Hematopoietic multipotent progenitor cell treated with erythropoietin and hydrocortisone succinate and interleukin-3 and kit ligand, for 4 days (in vitro differentiated cells): ENCODE measurements around the gene SYT17.

Experiments used
- DNase-seq: peaks from one replicate; pipeline ENCODE4 v3.0.0-alpha.2; 2015

Gene SYT17

DNA sequence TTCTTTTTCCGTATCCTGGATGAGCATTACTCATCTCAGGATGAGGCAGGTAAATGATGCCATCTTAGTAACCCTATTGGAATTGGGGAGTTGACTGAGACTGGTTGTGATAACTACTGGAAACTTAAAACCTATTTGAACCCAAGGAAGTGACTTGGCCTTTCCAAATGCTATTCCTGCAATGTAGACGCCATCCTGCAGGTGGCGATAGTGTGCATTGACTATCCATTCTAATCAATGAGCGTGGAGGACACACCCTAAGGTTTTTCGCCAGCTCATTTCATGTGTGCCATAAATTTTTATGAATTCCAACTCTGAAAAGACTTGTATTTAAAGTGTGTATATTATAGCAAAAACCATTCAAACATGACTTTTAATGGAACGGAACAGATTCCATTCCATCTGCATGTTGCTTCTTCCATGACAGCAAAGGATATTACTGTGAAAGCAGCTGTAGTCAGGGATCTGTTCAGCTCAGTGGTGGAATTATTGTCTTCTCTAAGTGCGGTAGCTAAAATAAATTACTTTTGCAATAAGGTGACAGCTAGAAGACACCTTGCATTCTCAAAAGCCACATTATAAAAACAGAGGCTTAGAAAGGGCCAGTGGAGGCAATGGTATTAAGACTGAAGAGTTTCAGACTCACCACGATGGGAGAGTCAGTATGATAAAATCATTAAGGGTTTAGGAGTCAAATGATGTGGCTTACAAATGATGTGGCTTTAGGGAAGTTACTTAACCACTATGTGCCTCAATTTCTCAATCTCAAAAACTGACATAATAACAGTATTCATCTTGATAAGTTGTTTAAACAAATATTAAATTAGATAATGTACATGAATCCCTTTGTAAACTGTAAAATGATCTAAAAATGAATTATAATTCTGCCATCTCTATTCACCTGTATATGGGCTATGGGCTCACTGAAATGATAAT is 55.5 kb downstream of the SYT17 start:
- DNase-seq, result peak; percentile 50

DNA sequence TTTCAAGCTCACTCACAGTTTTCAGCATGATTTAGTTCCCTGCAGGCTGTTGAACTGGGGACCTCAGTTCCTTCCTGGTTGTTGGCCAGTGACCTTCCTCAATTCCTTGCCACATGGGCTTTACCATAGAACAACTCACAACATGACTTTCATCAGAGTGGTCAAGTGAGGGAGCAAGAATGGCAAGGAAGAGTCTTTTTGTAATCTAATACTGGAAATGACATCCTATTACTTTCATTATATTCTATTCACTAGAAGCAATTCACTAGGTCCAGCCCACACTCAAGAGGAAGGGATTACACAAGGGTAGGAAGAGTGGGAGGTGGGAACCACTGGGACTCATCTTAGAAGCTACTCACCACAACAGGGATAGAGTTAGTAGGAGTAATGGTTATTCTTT is 57.6 kb downstream of the SYT17 start:
- no peak for DNase-seq

DNA sequence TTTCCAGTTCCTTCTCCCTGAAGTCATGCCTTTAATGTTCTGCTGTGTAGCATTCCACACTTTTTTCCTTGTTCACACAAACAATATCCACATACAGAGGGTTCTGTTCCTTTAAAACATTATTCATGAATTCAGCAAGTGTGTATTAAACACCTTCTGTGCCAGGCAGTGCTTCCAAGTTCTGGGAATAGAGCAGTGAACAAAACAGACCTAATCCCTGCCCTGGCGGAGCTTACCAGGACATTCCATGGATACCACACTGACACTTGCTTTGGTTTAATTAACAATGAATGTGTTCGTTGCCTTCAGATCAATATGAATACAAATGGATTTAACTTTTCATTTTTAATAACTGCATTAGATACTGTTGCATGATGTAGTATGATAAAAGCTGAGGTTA is 59.6 kb downstream of the SYT17 start:
- no peak for DNase-seq

DNA sequence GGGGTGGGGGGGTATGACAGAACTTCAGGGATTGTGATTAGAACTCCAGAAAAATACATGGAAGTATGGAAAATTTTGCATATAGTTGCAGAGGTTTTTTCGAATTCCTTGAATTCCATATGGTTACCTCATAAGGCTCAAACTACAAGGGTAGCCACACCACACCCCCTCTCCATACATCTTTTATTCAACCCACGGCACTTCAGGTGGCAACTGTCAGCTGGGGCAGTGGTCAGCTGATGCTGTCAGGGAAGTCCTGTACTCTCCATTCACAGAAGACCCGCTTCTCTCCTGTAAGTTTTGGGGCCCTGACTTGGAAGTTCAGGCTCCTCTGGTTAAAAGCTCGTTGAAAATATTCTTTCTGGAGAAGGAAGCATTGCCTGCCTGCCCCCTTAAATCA is 60.0 kb downstream of the SYT17 start:
- DNase-seq, result no peak

DNA sequence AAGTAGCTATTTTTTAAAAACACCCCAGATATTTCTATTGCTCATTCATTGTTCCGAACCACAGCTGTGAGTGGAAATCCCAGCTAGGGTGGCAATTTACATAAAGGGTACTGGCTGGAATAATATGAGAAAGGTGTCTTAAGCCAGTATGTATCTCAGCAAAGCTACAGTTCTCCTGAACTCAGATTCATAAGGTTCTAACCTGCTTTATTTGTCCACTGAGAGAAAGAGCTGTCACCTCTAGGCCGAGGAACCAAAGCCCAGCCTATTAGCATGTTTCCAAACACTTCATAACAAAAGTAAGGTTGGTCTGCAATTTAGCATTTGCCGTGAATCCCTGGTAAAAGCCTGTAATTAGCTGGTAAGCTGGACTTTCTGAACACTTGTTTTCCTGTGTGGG is 60.5 kb downstream of the SYT17 start:
- DNase-seq, result no peak

DNA sequence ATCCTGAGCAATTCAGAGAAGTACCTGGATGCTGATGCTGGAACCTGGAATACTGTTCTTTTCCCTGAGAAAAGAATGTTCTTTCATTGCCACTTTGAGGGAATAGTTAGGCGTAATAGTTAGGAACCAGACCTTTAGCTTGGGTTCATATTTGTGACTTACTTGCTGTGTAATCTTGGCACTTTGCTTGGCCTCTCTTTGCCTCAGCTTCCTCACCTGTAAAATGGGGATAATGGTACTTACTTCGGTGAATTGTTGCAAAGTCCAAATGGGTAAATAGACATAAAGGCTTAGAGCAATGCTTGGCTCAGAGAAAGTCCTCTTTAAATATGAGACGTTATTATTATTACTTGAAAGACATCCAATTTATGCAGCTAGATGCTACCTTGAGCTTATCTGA is 62.5 kb downstream of the SYT17 start:
- no peak for DNase-seq

DNA sequence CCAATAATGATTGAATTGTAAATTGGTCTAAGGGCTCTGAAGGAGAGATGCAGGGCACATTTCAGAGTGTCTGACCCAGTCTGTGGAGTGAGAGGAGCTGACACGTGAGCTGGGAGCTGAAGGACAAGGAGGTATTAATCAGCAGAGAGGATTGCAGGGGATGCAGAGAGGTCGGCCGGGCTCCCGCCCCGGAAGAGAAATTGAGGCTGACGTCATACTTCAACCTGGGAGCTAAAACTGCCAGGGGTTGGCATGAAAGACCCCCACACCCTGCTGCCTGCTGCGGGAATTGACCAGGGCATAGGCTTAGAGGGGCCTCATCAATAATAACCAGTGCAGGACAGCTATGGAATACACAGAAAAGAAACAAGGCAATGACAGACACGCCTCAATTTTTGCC is 63.8 kb downstream of the SYT17 start:
- no peak for DNase-seq

DNA sequence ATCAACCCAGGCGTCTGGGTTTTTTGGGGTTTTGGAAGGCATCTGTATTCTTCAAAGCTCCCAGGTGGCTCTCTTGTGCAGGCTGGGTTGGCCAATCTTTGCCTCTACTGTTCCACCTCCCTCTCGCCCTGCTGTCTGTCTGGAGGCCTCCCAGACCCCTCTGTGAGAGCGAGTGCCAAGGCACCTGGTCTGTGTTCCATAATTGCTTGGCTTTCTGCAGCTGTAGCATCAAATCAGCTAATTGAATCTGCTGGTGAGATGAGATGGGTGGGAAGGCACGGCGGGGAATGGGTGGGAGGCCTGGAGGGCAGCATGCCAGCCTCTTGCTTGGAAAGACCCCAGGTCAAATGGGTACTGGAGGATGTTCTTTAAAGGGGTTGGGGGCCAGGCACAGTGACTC is 64.9 kb downstream of the SYT17 start:
- no peak for DNase-seq

DNA sequence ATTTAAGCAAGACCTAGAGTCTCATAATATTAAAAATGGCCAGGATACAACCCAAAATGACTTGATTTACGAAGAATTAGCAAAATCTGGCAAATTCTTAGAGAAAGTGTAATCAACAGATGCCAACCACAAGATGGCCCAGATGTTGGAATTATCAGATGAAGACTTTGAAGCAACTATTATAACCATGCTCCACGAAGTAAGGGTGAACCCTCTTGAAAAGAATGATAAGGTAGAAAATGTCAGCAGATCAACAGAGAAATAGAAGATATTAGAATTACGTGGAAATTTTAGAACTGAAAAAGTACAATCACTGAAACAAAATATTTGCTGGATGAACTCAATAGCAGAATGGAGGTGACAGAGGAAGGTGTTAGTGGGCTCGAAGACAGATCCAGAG is 67.4 kb downstream of the SYT17 start:
- DNase-seq, result no peak

DNA sequence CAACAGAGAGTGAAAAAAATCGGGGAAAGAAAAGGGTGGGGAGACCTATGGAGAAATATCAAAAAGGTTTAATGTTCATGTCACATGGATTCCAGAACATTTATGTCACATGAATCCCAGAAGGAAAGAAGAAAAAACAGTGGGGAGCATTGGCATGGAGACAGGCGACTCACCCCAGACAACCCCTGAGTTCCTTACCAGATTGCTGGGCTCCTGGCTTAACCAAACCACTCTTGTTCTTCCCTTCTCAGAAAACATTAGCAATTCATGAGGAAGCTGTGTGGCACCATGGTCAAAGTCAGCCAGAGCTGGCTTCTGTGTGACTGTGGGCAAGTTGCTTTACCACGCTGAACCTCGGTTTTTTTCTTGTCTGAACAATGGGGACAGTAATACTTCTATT is 67.8 kb downstream of the SYT17 start:
- no peak for DNase-seq

DNA sequence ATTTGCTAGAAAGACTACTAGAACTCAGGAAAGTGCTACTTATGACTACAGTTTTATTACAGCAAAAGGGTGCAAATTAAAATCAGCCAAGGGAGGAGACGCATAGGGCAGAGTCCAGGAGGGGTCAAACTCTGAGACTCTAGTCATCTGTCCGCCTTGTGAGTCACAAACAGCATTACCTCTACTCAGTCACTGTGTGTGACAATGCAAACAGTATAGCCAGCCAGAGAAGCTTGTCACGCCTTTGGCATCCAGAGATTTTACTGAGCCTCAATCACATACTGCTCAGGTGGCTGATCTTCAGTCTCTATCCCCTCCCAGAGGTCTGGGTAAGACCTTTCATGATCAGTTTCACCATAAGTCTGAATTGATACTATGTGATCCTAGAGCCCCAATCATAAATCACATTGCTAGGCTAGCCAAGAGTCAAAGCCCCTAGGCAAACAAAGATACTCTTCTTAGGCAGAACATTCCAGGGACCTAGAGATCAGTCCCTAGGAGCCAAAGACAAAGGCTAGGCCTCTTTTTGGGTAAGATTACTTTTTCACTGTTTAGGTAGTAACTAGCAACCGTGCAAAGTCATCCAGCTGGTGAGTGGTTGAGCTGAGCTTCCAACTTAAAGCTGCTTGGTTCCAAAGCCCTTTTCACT is 68.6 kb downstream of the SYT17 start:
- DNase-seq, result no peak

DNA sequence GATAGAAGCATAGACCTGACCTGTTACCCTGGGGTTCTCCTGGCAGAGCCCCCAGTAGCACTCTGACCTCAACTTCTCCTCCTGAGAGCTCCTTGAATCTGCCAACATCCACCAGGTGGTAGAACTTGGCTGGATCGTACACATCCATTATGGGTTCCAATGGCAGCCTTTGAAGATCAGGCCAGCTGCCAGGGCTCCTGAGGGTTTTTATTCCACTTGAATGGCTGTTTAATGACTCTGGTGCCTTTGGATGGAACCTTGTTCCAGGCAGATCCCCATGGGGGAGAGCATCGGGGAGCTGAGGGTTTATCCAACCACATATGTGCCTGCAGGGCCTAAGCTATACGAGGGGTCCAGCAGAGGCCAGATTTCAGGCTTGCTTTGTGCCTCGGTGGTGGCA is 70.4 kb downstream of the SYT17 start:
- no peak for DNase-seq

DNA sequence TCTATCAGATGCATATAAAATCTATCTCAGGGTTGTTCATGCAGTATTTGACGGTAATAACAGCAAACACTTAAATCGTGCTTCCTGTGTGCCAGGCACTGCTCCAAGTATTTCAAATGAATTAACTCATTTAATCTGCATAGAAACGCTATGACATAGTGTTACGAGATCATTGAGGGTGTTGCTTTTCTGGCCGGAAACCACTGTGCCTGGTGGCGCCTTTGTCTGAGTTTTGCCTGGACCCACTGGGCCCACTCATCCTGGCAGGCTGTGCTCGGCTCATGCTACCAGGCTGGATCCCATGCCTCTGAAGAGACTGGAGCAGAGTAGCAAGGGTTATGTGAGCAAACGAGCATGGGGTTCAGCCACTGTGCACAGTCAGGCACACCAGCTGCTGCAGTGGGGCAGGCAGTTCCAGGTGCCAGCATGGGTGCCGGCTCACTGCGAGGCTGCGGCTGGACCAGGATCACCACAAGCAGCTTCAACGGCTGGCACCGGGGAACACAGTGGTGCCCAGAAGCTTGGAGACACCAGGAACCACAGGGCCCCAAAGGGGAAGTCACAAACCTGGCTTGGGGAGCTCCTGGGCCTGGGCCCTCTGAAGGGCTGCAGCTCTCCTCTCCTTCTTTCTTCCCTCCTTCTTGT is 71.6 kb downstream of the SYT17 start:
- DNase-seq, result no peak

DNA sequence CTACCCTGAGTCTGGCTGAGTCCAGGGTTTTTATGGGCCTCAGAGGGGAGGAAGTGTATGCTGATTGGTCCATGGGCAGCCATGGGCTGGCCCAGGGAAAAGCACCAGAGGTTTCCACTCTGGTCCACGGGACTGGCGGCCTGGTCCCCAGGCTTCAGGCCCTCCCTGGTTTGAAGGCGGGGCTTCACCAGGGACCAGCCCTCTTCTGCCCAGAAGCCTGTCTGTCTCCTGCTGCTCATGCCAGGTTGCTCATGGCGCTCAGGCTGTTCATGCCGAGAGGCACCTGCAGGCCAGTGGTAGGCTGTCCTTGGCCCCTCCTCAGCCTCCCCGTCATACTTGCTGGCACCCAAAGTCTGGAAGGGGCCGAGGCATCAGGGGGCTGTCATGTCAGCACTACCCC is 72.5 kb downstream of the SYT17 start:
- no peak for DNase-seq

DNA sequence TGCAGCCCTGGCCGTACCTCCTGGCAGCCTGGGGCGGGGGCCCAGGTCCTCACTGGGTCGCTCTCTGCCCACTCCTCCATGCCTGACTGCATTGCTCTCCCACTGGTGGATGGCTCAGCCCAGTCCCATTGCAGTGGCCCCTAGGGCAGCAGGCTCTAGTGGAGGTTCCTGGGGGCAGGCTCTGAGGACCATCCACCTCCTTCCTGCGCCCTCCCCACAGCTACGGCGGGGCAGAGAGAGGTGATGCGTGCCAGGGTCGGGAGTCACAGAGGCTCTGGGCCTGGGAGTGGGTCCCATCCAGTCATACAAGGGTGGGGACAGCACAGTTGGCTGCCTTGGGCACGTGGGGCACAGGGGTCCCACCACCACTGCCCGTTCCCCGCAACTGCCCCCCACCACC is 73.5 kb downstream of the SYT17 start:
- DNase-seq, result no peak

DNA sequence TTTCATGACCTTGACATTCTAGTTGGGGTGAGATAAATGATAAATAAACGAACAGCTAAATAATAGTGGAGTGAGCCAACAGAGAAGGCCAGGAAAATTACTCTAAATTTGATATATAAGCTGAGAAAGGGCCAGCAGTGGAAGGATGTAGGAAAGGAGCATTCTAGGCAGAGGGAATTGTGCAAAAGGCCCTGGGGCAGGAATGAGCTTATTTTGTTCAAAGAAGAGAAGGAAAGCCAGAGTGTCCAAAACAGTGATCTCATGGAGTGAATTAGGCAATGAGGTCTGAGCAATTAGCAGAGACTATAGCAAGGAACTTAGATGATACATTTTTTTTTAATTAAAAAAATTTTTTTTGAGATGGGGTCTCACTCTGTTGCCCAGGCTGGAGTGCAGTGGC is 74.1 kb downstream of the SYT17 start:
- no peak for DNase-seq

DNA sequence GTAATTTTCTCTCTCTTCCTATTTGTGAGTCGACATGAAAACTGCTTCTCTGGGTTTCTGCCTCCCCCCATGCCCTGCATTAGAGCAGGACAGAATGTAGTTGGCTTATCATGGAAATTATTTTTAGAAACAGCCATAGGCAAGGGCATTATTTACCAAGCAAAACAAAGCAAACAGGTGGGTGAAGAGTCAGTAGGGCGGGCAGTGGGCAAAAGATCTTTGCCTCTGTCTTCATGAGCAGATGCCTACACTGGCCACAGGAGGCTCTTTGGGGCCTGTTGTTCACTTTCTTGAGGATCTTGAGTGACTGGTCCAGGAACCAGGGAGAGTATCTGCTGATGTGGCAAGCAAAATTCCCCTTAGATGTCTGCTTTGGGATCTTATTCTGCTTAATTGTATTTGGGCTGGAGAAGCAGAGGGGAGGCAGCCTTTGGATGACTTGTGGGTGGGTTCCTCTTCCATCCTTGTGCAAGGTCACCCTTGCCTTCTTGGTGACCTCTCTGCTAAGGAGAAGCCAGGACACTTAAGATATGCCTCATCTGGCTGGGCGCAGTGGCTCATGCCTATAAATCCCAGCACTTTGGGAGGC is 75.0 kb downstream of the SYT17 start:
- no peak for DNase-seq

DNA sequence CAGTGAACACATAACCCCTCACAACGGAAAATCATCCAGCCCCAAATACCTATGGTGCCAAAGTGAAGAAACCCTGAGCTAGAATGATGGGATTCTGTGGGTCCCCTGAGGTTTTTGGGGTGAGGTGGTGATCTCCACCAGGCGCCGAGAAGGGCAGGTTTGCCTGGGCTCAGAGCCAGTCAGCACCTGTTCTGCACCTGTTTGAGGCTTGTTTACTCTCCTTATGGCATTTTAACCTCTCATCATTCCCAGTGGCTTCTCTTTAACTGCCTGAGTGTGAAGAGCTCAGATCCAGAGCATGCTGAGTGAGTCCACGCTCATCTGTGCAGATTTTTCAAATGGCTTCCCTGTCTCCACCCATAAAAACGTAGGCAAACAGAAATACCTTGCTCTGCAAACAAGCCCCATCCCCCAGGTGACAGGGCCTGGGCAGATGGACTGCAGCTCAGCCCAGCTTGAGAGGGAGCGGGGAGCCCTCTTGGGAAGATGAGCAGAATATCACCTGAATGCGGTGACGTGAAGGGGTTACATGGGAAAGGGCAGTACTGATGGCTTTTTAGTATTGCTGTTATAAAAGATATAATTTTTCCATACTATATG is 77.4 kb downstream of the SYT17 start:
- DNase-seq, result no peak

DNA sequence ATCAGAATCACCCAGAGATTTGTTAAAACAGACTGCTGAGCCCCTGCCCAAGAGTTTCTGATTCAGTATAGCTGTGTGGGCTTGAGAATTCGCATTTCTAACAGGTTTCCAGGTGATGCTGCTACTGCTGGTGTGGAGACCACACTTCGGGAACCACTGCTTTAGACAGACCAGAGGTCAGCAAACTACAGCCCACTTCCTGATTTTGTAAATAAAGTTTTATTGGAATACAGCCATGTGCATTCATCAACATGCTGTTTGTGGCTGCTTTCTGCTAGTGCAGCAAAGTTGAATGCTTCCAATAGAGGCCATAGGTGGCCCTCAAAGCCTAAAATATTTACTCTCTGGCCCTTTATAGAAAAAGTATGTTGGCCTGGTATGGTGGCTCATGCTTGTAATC is 84.9 kb downstream of the SYT17 start:
- DNase-seq, result no peak

DNA sequence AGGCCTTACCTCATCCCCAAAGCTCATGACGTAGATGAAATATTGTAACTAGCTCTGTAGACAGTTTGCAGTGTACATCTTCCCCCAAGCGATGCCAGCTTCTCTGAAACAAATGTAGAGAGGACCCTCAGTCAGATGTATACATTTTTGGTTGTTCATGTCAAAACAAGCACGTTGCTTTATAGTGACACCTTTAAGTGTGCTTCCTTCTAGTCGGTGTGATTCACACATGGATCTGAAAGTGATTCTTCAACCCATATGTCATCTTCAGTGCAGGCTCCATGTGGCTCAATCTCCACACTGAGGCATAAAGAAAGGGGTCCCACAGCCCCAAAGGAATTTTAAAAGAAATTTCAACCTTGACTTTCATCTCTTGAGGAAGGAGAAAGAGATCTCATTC is 86.6 kb downstream of the SYT17 start:
- no peak for DNase-seq

DNA sequence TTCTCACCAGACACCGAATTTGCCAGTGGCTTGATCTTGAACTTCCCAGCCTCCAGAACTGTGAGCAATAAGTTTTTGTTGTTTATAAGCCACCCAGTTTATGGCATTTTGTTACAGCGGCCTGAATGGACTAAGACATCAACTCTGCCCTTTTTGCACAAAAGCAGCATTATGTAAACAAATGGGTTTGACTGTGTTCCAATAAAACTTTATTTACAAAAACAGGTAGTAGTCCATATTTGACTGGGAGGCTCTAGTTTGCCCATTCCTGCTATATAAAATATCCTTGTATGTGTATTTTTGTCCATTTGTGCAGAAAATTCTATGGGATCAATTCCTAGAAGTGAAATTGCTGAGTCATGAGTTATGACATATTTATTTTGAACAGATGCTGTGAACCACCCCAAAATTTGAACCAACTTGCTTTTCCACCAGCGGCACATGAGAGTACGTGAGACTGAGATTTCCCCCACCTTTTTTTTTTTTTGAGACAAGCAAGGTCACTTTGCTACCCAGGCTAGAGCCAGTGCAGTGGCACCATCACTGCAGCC is 96.2 kb downstream of the SYT17 start:
- DNase-seq, result no peak

DNA sequence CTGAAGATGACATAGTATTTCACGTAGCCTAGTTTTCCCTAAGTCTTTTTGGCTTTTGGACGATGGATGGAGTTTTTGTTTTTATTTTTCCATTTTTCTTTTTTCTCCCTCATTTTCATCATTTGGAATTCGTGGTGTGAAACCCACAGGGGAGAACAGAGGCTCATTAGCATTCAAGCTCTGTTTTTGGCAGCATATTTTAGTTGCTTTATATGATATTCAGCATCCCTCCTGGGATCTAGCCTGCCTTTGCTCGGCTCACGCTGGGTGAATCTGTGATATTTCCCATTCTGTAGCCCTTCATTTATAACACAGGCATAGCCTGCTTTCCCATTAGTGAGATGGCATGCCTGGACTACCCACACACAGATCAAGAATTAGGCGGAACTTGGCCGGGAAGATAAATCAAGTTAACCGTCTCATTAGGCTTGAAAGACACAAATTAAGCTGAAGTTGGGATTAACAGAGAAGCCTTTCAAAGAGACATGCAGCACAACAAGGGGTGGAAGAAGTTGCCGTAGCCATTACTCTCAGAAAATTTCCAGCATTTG is 97.4 kb downstream of the SYT17 start:
- no peak for DNase-seq

DNA sequence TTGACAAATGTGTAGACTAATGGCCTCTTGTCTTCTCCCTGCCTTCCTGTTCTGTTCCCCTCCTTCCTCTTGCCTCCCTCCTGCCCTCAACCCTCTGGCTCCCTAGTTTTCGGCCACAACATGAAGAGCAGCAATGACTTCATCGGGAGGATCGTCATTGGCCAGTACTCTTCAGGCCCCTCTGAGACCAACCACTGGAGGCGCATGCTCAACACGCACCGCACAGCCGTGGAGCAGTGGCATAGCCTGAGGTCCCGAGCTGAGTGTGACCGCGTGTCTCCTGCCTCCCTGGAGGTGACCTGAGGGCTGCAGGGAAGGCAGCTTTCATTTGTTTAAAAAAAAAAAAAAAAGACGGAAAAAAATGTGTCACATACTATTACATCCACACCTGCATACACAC is 98.7 kb downstream of the SYT17 start:
- no peak for DNase-seq
